GOT3 (cell line): ENCODE results near the gene COX4I2.

Experiments
- DNase-seq: peaks from one replicate; lab custom pipeline; 2025; ENCODE audit warnings: mixed read lengths; lab: John Stamatoyannopoulos, UW

Gene COX4I2

GRCh38 chr20:31677553-31678260 lies 40.0 kb downstream of the COX4I2 start:
- no peak for DNase-seq

GRCh38 chr20:31678389-31679356 lies 41.0 kb downstream of the COX4I2 start:
- DNase-seq: no peak

DNA sequence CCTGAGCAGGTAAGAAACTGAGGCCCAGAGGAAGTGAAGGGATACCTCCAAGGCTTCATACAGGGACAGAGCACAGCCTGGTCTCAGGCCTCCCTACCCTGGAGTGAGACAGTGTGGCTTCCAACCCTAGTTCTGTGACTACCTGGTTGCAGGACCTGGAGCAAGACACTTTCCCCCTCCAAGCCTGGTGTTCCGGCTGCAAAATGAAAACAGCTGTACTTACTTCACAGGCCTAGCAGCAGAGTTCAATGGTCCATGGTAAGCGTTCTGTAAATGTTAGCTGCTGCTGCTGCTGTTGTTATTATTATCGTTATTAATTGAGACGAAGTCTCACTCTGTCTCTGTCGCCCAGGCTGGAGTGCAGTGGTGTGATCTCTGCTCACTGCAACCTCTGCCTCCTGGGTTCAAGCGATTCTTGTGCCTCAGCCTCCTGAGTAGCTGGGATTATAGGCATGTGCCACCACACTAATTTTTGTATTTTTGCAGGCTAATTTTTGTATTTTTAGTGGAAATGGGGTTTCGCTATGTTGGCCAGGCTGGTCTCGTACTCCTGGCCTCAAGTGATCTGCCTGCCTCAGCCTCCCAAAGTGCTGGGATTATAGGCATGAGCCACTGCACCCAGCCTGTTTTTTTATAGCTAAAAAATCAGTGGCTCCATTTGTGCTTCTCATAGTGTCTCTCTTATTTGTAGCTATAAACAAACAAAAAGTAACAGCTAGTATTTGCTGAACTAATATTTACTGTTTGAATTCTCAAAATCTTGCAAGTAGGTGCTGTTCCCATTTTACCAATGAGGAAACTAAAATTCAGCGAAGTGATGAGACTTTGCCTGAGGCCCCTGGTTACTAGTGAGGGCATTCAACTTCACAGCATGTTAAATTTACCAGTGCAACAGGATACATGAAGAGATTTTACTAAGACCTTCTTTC lies 41.9 kb downstream of the COX4I2 start:
- no peak for DNase-seq

DNA sequence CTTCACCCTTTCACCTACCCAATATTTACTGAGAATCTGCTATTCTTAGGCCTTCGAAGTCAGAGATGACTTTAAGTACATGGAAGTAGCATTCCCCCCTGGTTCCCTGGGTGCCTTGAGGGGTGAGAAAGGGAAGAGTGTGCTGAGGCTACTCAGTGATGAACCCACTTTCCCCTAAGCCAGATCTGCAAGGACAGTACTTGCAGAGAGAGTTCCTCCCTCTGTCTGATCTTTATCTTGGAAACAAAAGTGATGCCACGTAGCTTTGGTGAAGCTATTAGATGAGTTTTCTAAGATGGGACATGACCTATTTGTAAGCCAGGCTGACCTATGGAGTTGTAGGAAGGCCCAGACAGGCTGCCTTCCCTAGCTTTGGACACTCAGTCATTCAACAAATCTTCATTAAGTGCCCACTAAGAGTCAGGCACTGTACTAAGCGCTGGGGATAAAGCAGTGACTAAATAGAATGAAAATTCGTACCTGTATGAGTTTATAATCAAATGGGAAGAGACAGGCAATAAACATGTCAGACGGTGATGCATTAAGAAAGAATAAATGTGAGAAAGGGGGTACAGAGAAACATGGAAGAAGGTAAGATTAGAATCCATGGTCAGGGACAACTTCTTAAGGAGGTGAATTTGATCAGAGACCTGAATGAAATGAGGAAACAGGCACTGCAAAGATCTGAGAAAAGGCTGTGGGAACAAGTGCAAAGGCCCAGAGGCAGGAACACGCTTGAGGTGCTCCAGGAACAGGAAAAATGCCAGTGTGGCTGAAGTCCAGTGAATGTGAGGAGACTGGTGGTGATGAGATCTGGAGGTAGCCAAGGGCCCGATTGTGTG lies 42.8 kb downstream of the COX4I2 start:
- DNase-seq: no peak

DNA sequence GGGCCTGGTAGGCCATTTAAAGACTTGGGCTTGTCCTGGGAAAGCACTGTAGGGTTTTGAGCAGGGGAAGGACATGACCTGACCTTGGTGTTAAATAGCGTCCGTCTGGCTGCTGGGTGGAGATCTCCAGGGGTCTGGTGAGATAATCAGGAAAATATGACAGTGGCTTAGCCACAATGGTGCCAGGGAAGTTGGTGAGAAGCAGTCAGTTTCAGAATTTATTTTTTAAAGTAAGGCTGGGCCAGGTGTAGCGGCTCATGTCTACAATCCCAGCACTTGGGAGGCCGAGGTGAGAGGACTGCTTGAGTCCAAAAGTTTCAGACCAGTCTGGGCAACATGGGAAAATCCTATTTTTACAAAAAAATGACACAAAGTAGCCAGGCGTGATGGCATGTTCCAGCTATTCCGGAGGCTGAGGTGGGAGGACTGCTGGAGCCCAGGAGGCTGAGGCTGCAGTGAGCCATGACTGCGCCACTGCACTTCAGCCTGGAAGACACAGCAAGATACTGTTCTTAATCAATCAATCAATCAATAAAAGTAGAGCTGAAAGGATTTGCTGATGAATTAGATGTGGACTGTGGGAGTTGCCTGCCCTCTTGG lies 43.5 kb downstream of the COX4I2 start:
- DNase-seq: no peak

GRCh38 chr20:31681769-31682168 lies 44.1 kb downstream of the COX4I2 start:
- no peak for DNase-seq

DNA sequence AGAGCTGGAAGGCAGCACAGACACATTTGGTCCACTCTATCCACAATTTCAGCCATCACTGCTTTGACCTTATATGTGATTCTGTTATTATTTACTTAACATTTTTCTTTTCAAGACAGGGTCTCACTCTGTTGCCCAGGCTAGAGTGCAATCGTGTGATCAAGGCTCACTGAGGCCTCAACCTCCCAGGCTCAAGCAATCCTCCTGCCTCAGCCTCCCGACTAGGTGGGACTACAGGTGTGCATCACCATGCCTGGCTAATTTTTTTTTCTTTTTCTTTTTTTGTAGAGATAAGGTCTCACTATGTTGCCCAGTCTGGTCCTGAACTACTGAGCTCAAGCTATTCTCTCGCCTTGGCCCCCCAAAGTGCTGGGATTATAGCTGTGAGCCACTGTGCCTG lies 44.6 kb downstream of the COX4I2 start:
- no peak for DNase-seq

GRCh38 chr20:31682927-31683326 lies 45.2 kb downstream of the COX4I2 start:
- no peak for DNase-seq

- no peak for DNase-seq
Observed at GRCh38 chr20:31684153-31685015, 46.7 kb downstream of the COX4I2 start.

DNA sequence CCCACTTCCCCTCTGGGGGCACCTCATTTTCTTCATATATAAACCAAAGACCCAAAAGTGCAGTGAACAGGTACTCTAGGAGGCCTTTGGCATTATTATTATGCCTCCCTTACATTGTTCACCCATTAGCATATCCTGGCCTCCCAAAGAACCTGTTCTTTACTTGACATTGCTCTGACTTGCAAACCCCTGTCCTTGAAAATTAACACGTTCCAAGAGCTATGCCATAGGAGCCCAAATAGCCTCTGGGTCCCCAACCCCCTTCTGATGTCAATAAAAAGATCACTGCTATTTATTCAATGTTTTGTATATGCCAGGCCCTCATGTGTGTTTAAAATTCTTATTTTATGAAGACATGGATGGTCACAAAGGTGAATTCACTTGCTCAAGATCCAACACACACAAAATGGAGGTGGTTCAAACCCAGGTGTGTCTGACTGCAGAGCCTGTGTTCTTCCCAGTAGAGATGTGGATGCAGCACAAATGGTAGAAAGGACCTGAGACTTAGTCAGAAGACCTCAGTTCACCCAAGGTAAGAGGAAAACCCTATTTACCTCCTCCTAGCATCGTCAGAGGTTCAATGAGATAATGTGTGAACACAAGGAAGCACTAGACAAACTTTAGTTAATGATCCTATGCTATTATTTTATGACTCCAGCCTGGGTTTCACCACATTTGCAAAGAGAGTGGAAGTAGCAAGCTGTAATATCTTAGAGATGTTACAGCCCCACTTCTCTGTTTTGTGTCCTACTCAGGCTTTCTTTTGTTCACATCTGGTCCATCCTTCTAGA lies 48.3 kb downstream of the COX4I2 start:
- DNase-seq: no peak

DNA sequence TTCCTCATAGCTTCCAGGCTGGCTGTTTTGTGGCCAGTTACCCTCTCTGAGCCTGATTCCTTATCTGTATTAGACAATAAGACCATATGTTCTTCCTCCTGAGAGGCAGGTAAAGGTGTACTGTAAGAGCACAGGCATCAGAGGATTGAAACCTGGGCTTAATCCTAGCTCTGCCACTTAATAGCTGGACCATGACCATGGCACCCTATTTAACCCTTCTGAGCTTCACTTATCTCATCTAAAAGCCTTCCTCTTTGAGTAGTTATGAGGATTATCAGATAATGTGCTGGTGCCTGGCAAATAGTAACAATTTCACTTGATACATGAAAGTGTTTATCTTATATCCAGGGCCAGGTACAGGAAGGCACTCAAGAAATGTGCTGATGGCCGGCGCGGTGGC lies 50.1 kb downstream of the COX4I2 start:
- DNase-seq: no peak

DNA sequence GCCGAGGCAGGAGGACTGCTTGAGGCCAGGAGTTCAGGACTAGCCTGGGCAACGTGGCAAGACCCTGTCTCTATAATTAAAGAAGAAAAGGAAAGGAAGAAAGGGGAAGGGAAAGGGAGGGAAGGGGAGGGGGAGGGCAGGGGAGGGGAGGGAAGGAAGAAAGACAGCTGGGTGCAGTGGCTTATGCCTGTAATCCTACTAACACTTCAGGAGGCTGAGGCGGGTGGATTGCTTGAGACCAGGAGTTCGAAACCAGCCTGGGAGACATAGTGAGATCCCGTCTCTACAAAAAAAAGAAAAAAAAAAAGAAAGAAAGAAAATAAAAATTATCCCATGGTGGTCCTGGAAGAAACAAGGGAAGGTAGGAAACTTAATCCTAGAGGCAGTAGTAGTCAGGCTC lies 51.4 kb downstream of the COX4I2 start:
- DNase-seq: no peak

GRCh38 chr20:31690124-31690666 lies 52.5 kb downstream of the COX4I2 start:
- DNase-seq: no peak

GRCh38 chr20:31691646-31692275 lies 54.0 kb downstream of the COX4I2 start:
- DNase-seq: no peak

DNA sequence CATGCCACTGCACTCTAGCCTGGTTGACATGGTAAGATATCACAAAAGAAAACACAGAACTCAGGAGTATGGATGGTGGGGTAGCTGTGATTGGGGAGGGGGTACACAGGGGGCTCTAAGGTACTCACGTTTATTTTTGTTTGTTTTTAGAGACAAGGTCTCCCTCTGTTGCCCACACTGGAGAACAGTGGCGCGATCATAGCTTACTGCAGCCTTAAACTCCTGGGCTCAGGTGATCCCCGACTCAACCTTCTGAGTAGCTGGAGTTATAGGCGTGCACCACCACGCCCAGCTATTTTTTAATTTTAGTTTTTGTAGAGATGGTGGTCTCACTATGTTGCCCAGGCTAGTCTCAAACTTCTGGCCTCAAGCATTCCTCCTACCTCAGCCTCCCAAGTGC lies 55.7 kb downstream of the COX4I2 start:
- DNase-seq: no peak

DNA sequence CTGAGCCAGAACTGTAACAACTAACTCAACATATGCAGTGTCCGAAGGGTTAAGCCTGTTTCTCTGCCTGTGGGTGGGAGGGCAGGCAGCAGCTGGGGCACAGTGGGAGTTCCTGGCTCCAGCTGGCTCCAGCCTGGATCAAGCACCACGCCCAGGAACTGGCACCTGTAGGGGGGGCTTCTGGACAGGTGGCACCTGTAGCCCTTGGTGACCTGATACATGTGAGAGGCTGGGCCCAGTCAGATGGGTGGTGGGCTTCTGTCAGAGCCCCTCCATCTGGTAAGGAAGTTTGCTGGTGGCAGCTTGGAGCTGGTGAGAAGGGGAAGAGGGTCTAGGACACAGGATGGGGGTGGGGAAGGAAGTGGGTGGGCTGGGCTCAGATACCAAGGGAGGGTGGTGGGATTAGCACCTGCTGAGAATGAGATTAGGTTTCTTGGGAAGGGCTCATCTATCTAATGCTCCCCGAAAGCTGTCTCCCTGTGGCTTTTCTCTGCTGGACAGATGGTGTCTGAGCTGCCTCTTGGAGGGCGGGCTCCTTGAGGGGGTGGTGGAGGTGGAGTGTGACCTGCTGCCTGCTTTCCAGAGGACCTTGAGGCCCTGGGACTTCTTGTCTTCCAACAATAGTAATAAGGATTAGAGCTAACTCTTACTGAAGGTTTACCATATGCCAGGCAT lies 56.4 kb downstream of the COX4I2 start:
- DNase-seq: no peak
